ENCODE measurements around the gene CHST10. TPM values are rescaled to one million over a fixed set of nuclear protein-coding genes. Genes with fewer than 3 reads are reported as not detected.

The CHST10 gene
- total RNA-seq, 6 donors from 2014 or later = 2.1 to 14.7 (median 7.9) TPM

GRCh38 chr2:100408104-100408503, 9.4 kb downstream of the CHST10 start:
- H3K9me3 ChIP-seq = no peaks in the 10 kb centered on the region
- ATAC-seq (ENCODE audit: low FRiP score in 2 of 2) (no peak), DNase-seq (no peak)
- H3K27me3 ChIP-seq = no peaks in the 10 kb centered on the region
- H3K36me3 ChIP-seq = peaks cover 0 to 16% (median 16%) of the 10 kb centered on the region in 4 donors
- no peak overlapping the region for H3K27ac ChIP-seq
- peaks cover 0 to 4% (median 0%) of the 10 kb centered on the region in 4 donors for H3K4me1 ChIP-seq
- no peak overlapping the region for H3K4me3 ChIP-seq
- WGBS, 2 donors = 88 to 90% methylated on average over 2 of the region's 2 CpGs
- TF ChIP-seq CTCF (IDR thresholded peaks at IDR 0.05) (no peak), EP300 (IDR thresholded peaks at IDR 0.05) (no peak), POLR2A (IDR thresholded peaks at IDR 0.05) (no peak), POLR2AphosphoS5 (IDR thresholded peaks at IDR 0.05) (no peak)

DNA sequence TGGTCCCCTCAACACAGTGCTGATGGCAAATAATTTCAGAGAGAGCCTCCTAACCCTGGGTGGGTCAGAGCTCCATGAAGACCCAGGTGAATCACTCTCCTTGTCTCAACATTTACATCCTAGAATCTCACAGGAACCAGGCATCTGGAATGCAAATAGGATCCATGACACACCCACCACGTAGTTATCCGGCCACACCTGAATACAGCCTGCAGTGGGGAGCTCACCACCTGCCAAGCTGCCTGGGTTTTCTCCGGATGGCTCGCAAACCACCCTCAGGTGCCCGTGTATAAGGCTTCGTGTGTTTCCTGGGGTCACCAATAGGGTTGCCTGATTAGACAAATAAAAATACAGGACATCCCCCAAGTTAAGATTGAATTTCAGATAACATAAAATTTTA, 9.9 kb downstream of the CHST10 start:
- no peaks in the 10 kb centered on the region for H3K27me3 ChIP-seq
- ATAC-seq (ENCODE audit: low FRiP score in 2 of 2) (no peak), DNase-seq (no peak)
- no peaks in the 10 kb centered on the region for H3K9me3 ChIP-seq
- peaks cover 0 to 17% (median 16%) of the 10 kb centered on the region in 4 donors for H3K36me3 ChIP-seq
- H3K4me3 ChIP-seq = no peak overlapping the region
- TF ChIP-seq EP300 (IDR thresholded peaks at IDR 0.05) (no peak), CTCF (IDR thresholded peaks at IDR 0.05) (no peak), POLR2AphosphoS5 (IDR thresholded peaks at IDR 0.05) (no peak), POLR2A (IDR thresholded peaks at IDR 0.05) (no peak)
- H3K4me1 ChIP-seq = peaks cover 0 to 4% (median 0%) of the 10 kb centered on the region in 4 donors
- no peak overlapping the region for H3K27ac ChIP-seq
- WGBS, 2 donors = 74 to 92% methylated on average over 6 of the region's 6 CpGs

DNA sequence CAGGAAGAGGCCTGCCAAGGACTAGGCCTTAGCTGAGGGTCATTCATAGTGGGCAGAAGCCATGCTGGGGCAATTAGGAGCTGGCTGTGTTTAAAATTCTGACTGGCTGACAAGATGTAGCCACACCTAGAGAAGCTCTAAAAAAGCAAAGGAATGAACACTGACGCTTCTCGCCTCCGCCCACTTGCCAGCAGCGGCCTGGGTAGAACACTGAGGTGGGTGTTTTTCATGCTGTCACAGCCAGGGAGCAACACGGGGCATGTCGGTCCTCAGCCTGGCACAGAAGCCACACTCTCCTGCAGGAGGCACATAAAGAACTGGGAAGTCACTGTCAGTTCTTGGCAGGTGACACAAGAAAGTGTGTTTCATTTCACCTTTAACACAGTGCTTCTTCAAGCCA, 10.4 kb downstream of the CHST10 start:
- WGBS, 2 donors = 81 to 98% methylated on average over 6 of the region's 6 CpGs
- no peak for DNase-seq
- TF ChIP-seq POLR2AphosphoS5 (IDR thresholded peaks at IDR 0.05) (no peak), EP300 (IDR thresholded peaks at IDR 0.05) (no peak), CTCF (IDR thresholded peaks at IDR 0.05) (no peak), POLR2A (IDR thresholded peaks at IDR 0.05) (no peak)
- H3K4me3 ChIP-seq = no peak overlapping the region
- H3K27ac ChIP-seq = no peak overlapping the region
- no peaks in the 10 kb centered on the region for H3K27me3 ChIP-seq
- H3K4me1 ChIP-seq = peaks cover 0 to 4% (median 0%) of the 10 kb centered on the region in 4 donors
- H3K36me3 ChIP-seq = peaks cover 0 to 22% (median 18%) of the 10 kb centered on the region in 4 donors
- no peaks in the 10 kb centered on the region for H3K9me3 ChIP-seq
- ATAC-seq (ENCODE audit: low FRiP score in 2 of 2) = no peak

DNA sequence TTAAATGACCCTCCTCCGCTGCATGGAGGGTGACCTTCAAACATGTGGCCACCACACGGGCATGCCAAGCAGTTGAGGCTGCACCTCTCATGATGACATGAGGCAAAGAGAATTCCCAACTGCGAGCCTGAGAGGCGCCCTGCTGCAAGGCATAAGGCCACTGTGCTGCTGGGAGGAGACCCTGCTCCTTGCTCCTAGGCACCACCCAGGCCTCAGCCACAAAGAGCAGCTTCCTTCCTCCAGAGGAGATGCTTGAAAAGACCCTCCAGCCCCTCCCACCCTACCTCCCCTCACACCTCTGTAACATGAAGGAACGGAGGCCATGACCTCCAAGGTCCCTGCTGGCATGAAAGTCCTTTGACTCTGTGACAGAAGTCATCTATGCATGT, 11.4 kb downstream of the CHST10 start:
- no peak for DNase-seq
- Histone ChIP-seq H3K9me3 (no peaks in the 10 kb centered on the region), H3K4me3 (no peak overlapping the region), H3K4me1 (peaks cover 0 to 4% (median 0%) of the 10 kb centered on the region in 4 donors), H3K27me3 (no peaks in the 10 kb centered on the region), H3K27ac (no peak overlapping the region), H3K36me3 (peaks cover 0 to 32% (median 23%) of the 10 kb centered on the region in 4 donors)
- ATAC-seq (ENCODE audit: low FRiP score in 2 of 2) = no peak
- TF ChIP-seq CTCF (IDR thresholded peaks at IDR 0.05) (no peak), POLR2AphosphoS5 (IDR thresholded peaks at IDR 0.05) (no peak), POLR2A (IDR thresholded peaks at IDR 0.05) (no peak), EP300 (IDR thresholded peaks at IDR 0.05) (no peak)
- 93 to 95% methylated on average over 3 to 5 of the region's 5 CpGs for WGBS, 2 donors

GRCh38 chr2:100405403-100406119, 11.9 kb downstream of the CHST10 start:
- no peak for ATAC-seq (ENCODE audit: low FRiP score in 2 of 2)

More at GRCh38 chr2:100405403-100406119, 11.9 kb downstream of the CHST10 start:
- 92 to 94% methylated on average over 7 to 13 of the region's 13 CpGs for WGBS, 2 donors
- DNase-seq = no peak
- Histone ChIP-seq H3K27me3 (no peaks in the 10 kb centered on the region), H3K4me3 (no peak overlapping the region), H3K9me3 (no peaks in the 10 kb centered on the region), H3K27ac (no peak overlapping the region), H3K36me3 (peaks cover 0 to 33% (median 23%) of the 10 kb centered on the region in 4 donors), H3K4me1 (peaks cover 0 to 4% (median 0%) of the 10 kb centered on the region in 4 donors)
- TF ChIP-seq POLR2A (IDR thresholded peaks at IDR 0.05) (no peak), POLR2AphosphoS5 (IDR thresholded peaks at IDR 0.05) (no peak), EP300 (IDR thresholded peaks at IDR 0.05) (no peak), CTCF (IDR thresholded peaks at IDR 0.05) (no peak)
